Upper lobe of left lung (tissue), 6 donors: Measurements from ENCODE around the gene INPP5K. TPM values are rescaled to one million over a fixed set of nuclear protein-coding genes. Genes with fewer than 3 reads are reported as not detected.
A peak's percentile ranks its signal among the peaks of the same experiment; 100 is the strongest.

Experiments used
- ATAC-seq, 2 donors: fragments of 200-7000 bp; cut with Tn5 transposase; one replicate each; pipeline ENCODE4 v1.9.1; 2022; ENCODE audit warnings: mild to moderate bottlenecking in 2 of 2, moderate library complexity in 2 of 2; ENCODE audit not compliant: low FRiP score in 2 of 2
- DNase-seq, 2 donors: peaks; one replicate each; pipeline ENCODE4 v3.0.0-alpha.2; 2019 to 2020
- H3K27ac ChIP-seq, 4 donors: fragments of 200-600 bp; sonication (generic); one replicate each; pipeline ENCODE4 v1.5.1; 2016 to 2019
- H3K27me3 ChIP-seq, 4 donors: fragments of 200-600 bp; sonication (generic); one replicate each; pipeline ENCODE4 v1.5.1; 2017 to 2019
- H3K36me3 ChIP-seq, 4 donors: fragments of 200-600 bp; sonication (generic); one replicate each; pipeline ENCODE4 v1.5.1; 2016 to 2019
- H3K4me1 ChIP-seq, 4 donors: fragments of 200-600 bp; sonication (generic); one replicate each; pipeline ENCODE4 v1.5.1; 2018 to 2019
- H3K4me3 ChIP-seq, 4 donors: fragments of 200-600 bp; sonication (generic); one replicate each; pipeline ENCODE4 v1.5.1; 2017 to 2019; ENCODE audit warnings: mild to moderate bottlenecking in 2 of 4, moderate library complexity in 1 of 4
- H3K9me3 ChIP-seq, 4 donors: fragments of 200-600 bp; sonication (generic); one replicate each; pipeline ENCODE4 v1.5.1; 2018 to 2019
- EP300 ChIP-seq, 4 donors: sonication (generic); formaldehyde crosslinking; IDR thresholded peaks; one replicate each; pipeline ENCODE4 v1.5.1; 2017; ENCODE audit warnings: antibody characterized with exemption in 4 of 4, control low read depth in 2 of 4
- POLR2A ChIP-seq, 4 donors: fragments of 450-650 bp; IDR thresholded peaks; one replicate each; pipeline ENCODE4 v1.5.1; 2016 to 2017; ENCODE audit warnings: antibody characterized with exemption in 4 of 4, mild to moderate bottlenecking in 2 of 4
- POLR2AphosphoS5 ChIP-seq, 2 donors: sonication (generic); formaldehyde crosslinking; IDR thresholded peaks; one replicate each; pipeline ENCODE4 v1.5.1; 2017; ENCODE audit warnings: antibody characterized with exemption in 2 of 2
- WGBS, 2 donors: methylation state at CpG; one replicate each; pipeline ENCODE4 v1.1.5; 2017 to 2018; 5-methylcytosine and 5-hydroxymethylcytosine counted together
- total RNA-seq, 6 donors: library from RNA; depleted of rRNA in 4 of 6; stranded (reverse); fragments of >200 nt in 4 of 6; gene quantifications; one replicate each; pipeline versions ENCODE4 v1.1.0 to v1.2.1, GENCODE V29; 2016 to 2021
- TF ChIP-seq, protein P1 (sequence below), 6 experiments: fragments of 450-650 bp in 4 of 6; fragments of 200-600 bp in 2 of 6; sonication (generic) in 2 of 6; IDR thresholded peaks; one replicate each; pipeline ENCODE4 v1.5.1; 2016 to 2019; ENCODE audit warnings: antibody characterized with exemption in 6 of 6
- donor health status: DM: no; HTN: no; CAD: no; lungs with moderate emphysema.
- donor health status: DM: no; HTN: yes; CAD: no; lungs with severe emphysema.

The INPP5K gene
- total RNA-seq, 6 donors from 2014 or later, result 60.9 to 155 (median 84.6) TPM

DNA sequence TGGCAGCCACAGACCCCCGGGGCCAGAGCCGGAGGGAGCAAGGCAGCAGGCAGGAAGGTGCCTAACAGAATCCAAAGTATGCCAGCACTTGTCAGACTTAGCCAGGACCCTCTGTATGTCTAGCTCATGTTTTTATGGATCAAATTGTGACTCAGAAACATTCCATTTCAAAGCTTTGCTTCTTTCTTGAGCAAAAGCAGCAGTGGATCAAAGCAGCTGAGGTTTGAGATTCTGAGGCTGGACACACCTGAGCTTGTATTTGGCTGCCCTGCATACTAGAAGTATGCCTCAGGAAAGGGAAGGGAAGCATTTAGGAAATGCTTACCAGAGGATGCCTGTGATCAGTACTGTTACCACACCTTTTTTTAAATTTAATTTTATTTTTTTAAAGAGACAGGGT, 18.2 kb downstream of the INPP5K start:
- 73 to 89% methylated on average over 2 of the region's 2 CpGs for WGBS, 2 donors
- Histone ChIP-seq H3K9me3 (no peaks in the 10 kb centered on the region), H3K27ac (peak overlapping the region in 1 of 4 donors; percentile 30), H3K36me3 (peaks cover 9 to 63% (median 38%) of the 10 kb centered on the region in 4 donors), H3K27me3 (no peaks in the 10 kb centered on the region), H3K4me1 (peaks cover 21 to 31% (median 29%) of the 10 kb centered on the region in 4 donors), H3K4me3 (no peak overlapping the region)
- TF ChIP-seq POLR2A (IDR thresholded peaks at IDR 0.05) (no peak), POLR2AphosphoS5 (IDR thresholded peaks at IDR 0.05) (no peak), EP300 (IDR thresholded peaks at IDR 0.05) (no peak)
- TF ChIP-seq, protein P1, sequence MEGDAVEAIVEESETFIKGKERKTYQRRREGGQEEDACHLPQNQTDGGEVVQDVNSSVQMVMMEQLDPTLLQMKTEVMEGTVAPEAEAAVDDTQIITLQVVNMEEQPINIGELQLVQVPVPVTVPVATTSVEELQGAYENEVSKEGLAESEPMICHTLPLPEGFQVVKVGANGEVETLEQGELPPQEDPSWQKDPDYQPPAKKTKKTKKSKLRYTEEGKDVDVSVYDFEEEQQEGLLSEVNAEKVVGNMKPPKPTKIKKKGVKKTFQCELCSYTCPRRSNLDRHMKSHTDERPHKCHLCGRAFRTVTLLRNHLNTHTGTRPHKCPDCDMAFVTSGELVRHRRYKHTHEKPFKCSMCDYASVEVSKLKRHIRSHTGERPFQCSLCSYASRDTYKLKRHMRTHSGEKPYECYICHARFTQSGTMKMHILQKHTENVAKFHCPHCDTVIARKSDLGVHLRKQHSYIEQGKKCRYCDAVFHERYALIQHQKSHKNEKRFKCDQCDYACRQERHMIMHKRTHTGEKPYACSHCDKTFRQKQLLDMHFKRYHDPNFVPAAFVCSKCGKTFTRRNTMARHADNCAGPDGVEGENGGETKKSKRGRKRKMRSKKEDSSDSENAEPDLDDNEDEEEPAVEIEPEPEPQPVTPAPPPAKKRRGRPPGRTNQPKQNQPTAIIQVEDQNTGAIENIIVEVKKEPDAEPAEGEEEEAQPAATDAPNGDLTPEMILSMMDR (IDR thresholded peaks at IDR 0.05), result no peak
- no peak for ATAC-seq
- DNase-seq, result no peak

DNA sequence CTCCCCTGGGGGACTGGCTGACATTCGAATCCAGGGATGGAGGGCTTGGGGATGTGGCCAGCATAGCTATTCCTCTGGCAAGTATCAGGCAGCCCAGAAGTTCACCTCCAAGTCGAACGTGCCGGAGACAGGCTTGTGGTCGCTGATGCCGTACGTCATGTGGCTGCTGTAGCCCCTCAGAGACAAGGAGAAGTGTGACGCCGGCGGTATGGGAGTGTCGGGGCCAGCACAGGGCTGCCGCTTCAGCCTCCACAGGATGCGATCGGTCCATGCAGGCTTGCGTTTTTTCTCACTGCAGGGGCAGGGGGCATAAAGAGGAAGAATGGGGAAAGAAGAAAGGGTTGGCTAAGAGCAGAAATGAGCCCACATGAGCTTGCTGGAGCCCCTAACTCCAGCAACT, 18.6 kb downstream of the INPP5K start:
- Histone ChIP-seq H3K9me3 (no peaks in the 10 kb centered on the region), H3K27ac (peak overlapping the region in 2 of 4 donors; percentile 7 to 94), H3K36me3 (peaks cover 9 to 63% (median 38%) of the 10 kb centered on the region in 4 donors), H3K4me1 (peaks cover 25 to 35% (median 33%) of the 10 kb centered on the region in 4 donors), H3K27me3 (no peaks in the 10 kb centered on the region), H3K4me3 (no peak overlapping the region)
- WGBS, 2 donors, result 92 to 96% methylated on average over 14 to 15 of the region's 15 CpGs
- TF ChIP-seq EP300 (IDR thresholded peaks at IDR 0.05), result no peak
- no peak for TF ChIP-seq POLR2AphosphoS5 (IDR thresholded peaks at IDR 0.05)
- TF ChIP-seq POLR2A (IDR thresholded peaks at IDR 0.05), result no peak
- TF ChIP-seq, protein P1 (IDR thresholded peaks at IDR 0.05), result no peak
- DNase-seq (no peak), ATAC-seq (no peak)

DNA sequence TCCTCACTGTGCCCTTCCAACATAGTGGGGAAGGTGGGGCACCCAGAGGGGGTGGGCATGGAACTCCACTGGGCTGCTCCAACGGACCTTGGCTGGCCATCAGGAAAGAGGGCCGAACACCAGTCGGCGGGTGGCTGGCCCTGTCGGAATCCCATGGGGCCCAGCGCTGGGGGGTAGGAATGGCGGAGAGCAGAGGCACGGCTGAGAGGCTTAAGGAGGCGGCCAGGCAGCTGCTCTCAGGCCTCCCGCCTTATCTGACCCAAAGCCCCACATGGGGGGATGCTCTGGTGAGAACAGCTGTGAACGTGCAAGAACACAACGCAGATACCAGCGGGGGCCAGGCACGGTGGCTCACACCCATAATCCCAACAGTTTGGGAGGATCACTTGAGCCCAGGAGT, 19.5 kb downstream of the INPP5K start:
- peak overlapping the region in 3 of 4 donors; percentile 2 to 94 (median 91) for H3K27ac ChIP-seq
- no peak for DNase-seq
- H3K9me3 ChIP-seq, result no peaks in the 10 kb centered on the region
- H3K36me3 ChIP-seq, result peaks cover 9 to 57% (median 36%) of the 10 kb centered on the region in 4 donors
- no peak for TF ChIP-seq POLR2A (IDR thresholded peaks at IDR 0.05)
- TF ChIP-seq EP300 (IDR thresholded peaks at IDR 0.05), result no peak
- TF ChIP-seq, protein P1 (IDR thresholded peaks at IDR 0.05), result no peak
- no peak for TF ChIP-seq POLR2AphosphoS5 (IDR thresholded peaks at IDR 0.05)
- H3K27me3 ChIP-seq, result no peaks in the 10 kb centered on the region
- 94 to 95% methylated on average over 14 of the region's 14 CpGs for WGBS, 2 donors
- peaks cover 35 to 45% (median 41%) of the 10 kb centered on the region in 4 donors for H3K4me1 ChIP-seq
- no peak for ATAC-seq
- H3K4me3 ChIP-seq, result no peak overlapping the region

DNA sequence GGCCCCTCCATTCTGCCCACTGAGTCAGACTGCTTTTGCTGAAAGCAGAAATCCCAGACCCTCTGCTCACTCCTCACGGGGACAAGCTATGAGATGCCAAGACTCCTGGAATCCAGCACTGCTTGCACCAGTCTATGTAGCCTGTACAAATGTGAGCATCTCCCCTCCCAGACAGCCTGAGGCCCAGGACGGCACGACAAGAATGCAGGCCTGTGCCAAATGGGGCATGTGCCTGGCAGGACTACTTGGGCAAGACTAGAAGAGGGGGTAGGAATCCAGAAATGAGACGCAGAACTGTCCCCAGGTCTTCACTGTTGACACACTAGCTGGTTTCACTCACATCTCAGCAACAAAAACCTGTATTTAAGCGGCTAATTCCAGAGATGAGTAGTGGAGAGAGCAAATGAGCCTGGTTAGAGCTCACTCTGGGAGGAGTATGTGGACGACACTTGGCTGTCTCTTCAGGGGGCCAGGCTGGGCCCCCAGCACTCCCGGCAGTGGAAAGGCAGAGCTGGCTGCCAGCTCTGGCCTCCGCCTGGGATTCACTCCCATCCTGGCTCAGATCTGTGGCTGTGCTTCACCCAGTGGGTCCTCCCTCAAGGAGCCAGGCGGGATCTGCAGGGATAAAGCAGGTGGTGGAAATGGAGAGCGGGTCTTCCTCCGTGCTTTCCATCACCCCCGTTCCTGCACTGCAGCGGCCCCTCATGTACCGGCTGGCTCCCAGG, 21.0 kb downstream of the INPP5K start:
- peaks cover 39 to 53% (median 45%) of the 10 kb centered on the region in 4 donors for H3K4me1 ChIP-seq
- peak in 1 of 2 donors; percentile 4 for ATAC-seq
- WGBS, 2 donors, result 60 to 81% methylated on average over 5 to 14 of the region's 14 CpGs
- no peak overlapping the region for H3K4me3 ChIP-seq
- peaks cover 9 to 50% (median 36%) of the 10 kb centered on the region in 4 donors for H3K36me3 ChIP-seq
- TF ChIP-seq POLR2A (IDR thresholded peaks at IDR 0.05) (no peak), POLR2AphosphoS5 (IDR thresholded peaks at IDR 0.05) (no peak), EP300 (IDR thresholded peaks at IDR 0.05) (no peak)
- TF ChIP-seq, protein P1 (IDR thresholded peaks at IDR 0.05), result no peak
- H3K27me3 ChIP-seq, result no peaks in the 10 kb centered on the region
- H3K27ac ChIP-seq, result peak overlapping the region; percentile 91 to 96 (median 94)
- H3K9me3 ChIP-seq, result no peaks in the 10 kb centered on the region
- DNase-seq, result no peak
